Measurements from ENCODE around the gene DAB2.

- TF ChIP-seq CTCF (conservative IDR thresholded peaks at IDR 0.05; ENCODE audit: low read length) (no peak), EZH2phosphoT487 (IDR thresholded peaks at IDR 0.05; ENCODE audit: borderline replicate concordance, low read depth, low read length) (no peak)
Measured at GRCh38 chr5:39394946-39395345, 29.8 kb downstream of the DAB2 start.
